GM23248 (cell line): ENCODE results near the gene MYO1D. TPM values are rescaled to one million over a fixed set of nuclear protein-coding genes. Genes with fewer than 3 reads are reported as not detected.

Experiments
- DNase-seq: peaks from one replicate; pipeline ENCODE4 v3.0.0-alpha.2; 2015
- H2AFZ ChIP-seq: fragments of 200-600 bp; sonication (generic); 2 replicates; pipeline ENCODE4 v1.6.1; 2016; ENCODE audit warnings: antibody characterized with exemption
- H3F3A ChIP-seq: fragments of 200-600 bp; sonication (generic); 2 replicates; pipeline ENCODE4 v1.6.1; 2016; ENCODE audit warnings: mild to moderate bottlenecking, antibody characterized with exemption, mixed run types; ENCODE audit not compliant: insufficient read depth
- H3K27ac ChIP-seq: fragments of 200-600 bp; sonication (generic); 2 replicates; pipeline ENCODE4 v1.5.1; 2016; ENCODE audit warnings: mild to moderate bottlenecking
- H3K27me3 ChIP-seq: fragments of 200-600 bp; sonication (generic); replicated peaks from 2 replicates; pipeline ENCODE4 v1.6.1; 2016; ENCODE audit warnings: mild to moderate bottlenecking; ENCODE audit not compliant: insufficient read depth
- H3K36me3 ChIP-seq: fragments of 200-600 bp; sonication (generic); 2 replicates; pipeline ENCODE4 v1.6.1; 2016; ENCODE audit warnings: low read depth, mild to moderate bottlenecking
- H3K4me1 ChIP-seq: fragments of 200-600 bp; sonication (generic); 2 replicates; pipeline ENCODE4 v1.6.1; 2016; ENCODE audit warnings: mild to moderate bottlenecking; ENCODE audit not compliant: insufficient read depth
- H3K4me2 ChIP-seq: fragments of 200-600 bp; sonication (generic); one replicate; pipeline ENCODE4 v1.6.1; 2016; ENCODE audit warnings: mild to moderate bottlenecking; ENCODE audit not compliant: unreplicated experiment
- H3K4me3 ChIP-seq: fragments of 200-600 bp; sonication (generic); 2 replicates; pipeline ENCODE4 v1.5.1; 2016; ENCODE audit warnings: mild to moderate bottlenecking
- H3K79me2 ChIP-seq: fragments of 200-600 bp; sonication (generic); 2 replicates; pipeline ENCODE4 v1.6.1; 2016; ENCODE audit warnings: mild to moderate bottlenecking; ENCODE audit not compliant: insufficient read depth
- H3K9ac ChIP-seq: fragments of 200-600 bp; sonication (generic); 2 replicates; pipeline ENCODE4 v1.6.1; 2016; ENCODE audit warnings: mild to moderate bottlenecking
- H3K9me2 ChIP-seq: fragments of 200-600 bp; sonication (generic); 2 replicates; pipeline ENCODE4 v1.6.1; 2016; ENCODE audit warnings: mixed run types, mild to moderate bottlenecking, moderate library complexity; ENCODE audit not compliant: insufficient read depth
- H3K9me3 ChIP-seq: fragments of 200-600 bp; sonication (generic); one replicate; pipeline ENCODE4 v1.6.1; 2017; ENCODE audit warnings: low read depth
- H4K20me1 ChIP-seq: fragments of 200-600 bp; sonication (generic); 2 replicates; pipeline ENCODE4 v1.6.0; 2016; ENCODE audit not compliant: insufficient read depth
- EZH2 ChIP-seq: fragments of 200-600 bp; sonication (generic); IDR thresholded peaks from 2 replicates; pipeline ENCODE4 v1.6.1; 2018; ENCODE audit warnings: antibody characterized with exemption, mild to moderate bottlenecking; ENCODE audit not compliant: insufficient read depth, poor library complexity, severe bottlenecking
- EZH2phosphoT487 ChIP-seq: fragments of 200-600 bp; sonication (generic); IDR thresholded peaks from 2 replicates; pipeline ENCODE4 v1.6.1; 2018; ENCODE audit warnings: antibody characterized with exemption, moderate library complexity, mild to moderate bottlenecking, low read depth; ENCODE audit not compliant: insufficient read depth
- WGBS, 2 experiments: methylation state at CpG; one replicate each; pipeline ENCODE4 v1.1.6; 2015 to 2017; ENCODE audit warnings: low lambda C conversion rate in 2 of 2, low coverage in 1 of 2; ENCODE audit errors: missing lambda C conversion rate in 2 of 2; 5-methylcytosine and 5-hydroxymethylcytosine counted together
- in situ Hi-C: fragments of 300-500 bp; cut with MboI; formaldehyde crosslinking; loops from 2 replicates; pipeline ENCODE4 v1.15.0; 2020
- polyA plus RNA-seq: library from polyadenylated mRNA; unstranded; fragments of >200 nt; fragmentation: Nextera tagmentation; extraction: Ambion mirVana; gene quantifications from 2 replicates; pipeline ENCODE4 v1.2.1, GENCODE V29; 2016
- total RNA-seq: library from RNA; depleted of rRNA; stranded (reverse); fragments of >200 nt; shearing (Covaris generic); gene quantifications from 2 replicates; pipeline ENCODE4 v1.2.3, GENCODE V29; 2014

The MYO1D gene
- total and polyA plus RNA-seq, 2 experiments from 2014 or later = 54.1 to 99.5 TPM

DNA sequence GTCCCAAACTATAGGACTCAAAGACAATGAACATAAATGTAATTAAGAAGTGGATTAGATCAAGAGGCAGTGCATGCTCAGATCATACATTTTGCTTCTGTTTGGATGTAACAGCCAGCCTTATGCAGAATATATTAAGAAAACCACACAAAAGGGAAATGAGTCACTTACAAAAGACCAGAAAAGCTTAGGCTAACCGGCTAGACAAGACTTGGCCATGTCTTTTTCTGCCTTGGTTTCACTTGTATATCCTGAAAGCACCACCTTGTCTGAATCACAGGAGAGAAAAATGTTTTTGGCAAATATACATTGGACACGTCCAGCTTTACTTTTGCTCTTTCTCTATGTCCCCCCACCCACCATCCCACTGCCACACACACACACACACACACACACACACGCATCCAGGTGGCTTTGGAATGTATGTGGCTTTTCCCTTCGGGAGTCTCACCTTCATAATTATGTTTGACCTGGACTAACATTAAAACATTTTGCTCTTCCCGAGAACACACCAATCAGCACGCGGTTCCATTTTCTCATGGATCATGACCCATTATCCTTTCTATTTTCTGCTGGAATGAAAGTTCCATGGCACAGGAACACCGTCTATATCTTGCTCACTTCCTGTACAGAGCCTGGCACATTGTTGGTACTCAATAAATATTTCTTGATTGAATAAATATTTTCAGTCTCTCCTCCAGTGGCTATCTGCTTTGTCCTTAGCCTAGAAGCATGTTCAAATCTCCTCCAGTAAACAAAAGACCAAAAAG, 325.6 kb downstream of the MYO1D start:
- Histone ChIP-seq H4K20me1 (no peaks in the 10 kb centered on the region), H2AFZ (no peak overlapping the region), H3K9me3 (no peaks in the 10 kb centered on the region), H3K36me3 (no peaks in the 10 kb centered on the region), H3K27ac (no peak overlapping the region), H3K9ac (no peak overlapping the region), H3K9me2 (no peaks in the 10 kb centered on the region), H3K79me2 (no peaks in the 10 kb centered on the region), H3K4me1 (peaks cover 9% of the 10 kb centered on the region; the same call in 1 of the 2 replicates), H3K4me2 (no peak overlapping the region), H3K27me3 (no peaks in the 10 kb centered on the region), H3K4me3 (no peak overlapping the region), H3F3A (peaks cover 7% of the 10 kb centered on the region; the same call in 1 of the 2 replicates)
- WGBS, 2 experiments = 78 to 80% methylated on average over 8 of the region's 8 CpGs
- TF ChIP-seq EZH2 (no peak), EZH2phosphoT487 (no peak)
- peak; percentile 68 for DNase-seq
- in situ Hi-C loops = no loop called here

GRCh38 chr17:32549559-32549958, 327.4 kb downstream of the MYO1D start:
- H3K4me1 ChIP-seq = peaks cover 9% of the 10 kb centered on the region; the same call in 1 of the 2 replicates
- H3K27ac ChIP-seq = no peak overlapping the region
- H3K9me3 ChIP-seq = no peaks in the 10 kb centered on the region
- no peak for DNase-seq
- H4K20me1 ChIP-seq = no peaks in the 10 kb centered on the region
- H3K4me2 ChIP-seq = no peak overlapping the region
- H3K9me2 ChIP-seq = no peaks in the 10 kb centered on the region
- no peak overlapping the region for H3K9ac ChIP-seq
- no peak overlapping the region for H2AFZ ChIP-seq
- H3K27me3 ChIP-seq = no peaks in the 10 kb centered on the region
- WGBS, 2 experiments = 82 to 85% methylated on average over 3 of the region's 3 CpGs
- TF ChIP-seq EZH2phosphoT487 (no peak), EZH2 (no peak)
- no peak overlapping the region for H3K4me3 ChIP-seq
- H3F3A ChIP-seq = peaks cover 7% of the 10 kb centered on the region; the same call in 1 of the 2 replicates
- in situ Hi-C loops = no loop called here
- H3K79me2 ChIP-seq = no peaks in the 10 kb centered on the region
- H3K36me3 ChIP-seq = no peaks in the 10 kb centered on the region

DNA sequence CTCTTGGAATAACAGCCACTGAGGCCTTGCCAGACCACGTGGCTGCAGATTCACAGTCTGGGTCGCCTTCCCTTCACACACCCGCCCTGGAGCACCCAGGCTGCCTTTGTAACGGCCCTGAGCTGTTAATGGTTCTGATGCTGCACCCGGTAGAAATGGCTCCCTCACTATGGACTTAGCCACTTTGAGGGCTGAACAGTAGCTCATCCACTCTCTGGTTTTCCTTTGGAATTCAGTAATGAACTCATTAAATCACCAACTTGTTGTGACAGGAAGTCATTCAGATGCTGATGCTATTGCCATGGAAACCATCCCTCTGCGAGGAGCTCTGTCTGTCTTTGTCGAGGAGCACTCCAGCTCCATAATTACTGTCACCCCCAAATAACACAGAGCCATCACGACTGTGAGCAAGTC, 330.9 kb downstream of the MYO1D start:
- DNase-seq = no peak
- Histone ChIP-seq H3K4me2 (no peak overlapping the region), H3K9me3 (no peaks in the 10 kb centered on the region), H2AFZ (no peak overlapping the region), H3K4me3 (no peak overlapping the region), H3K9ac (no peak overlapping the region), H3F3A (peaks cover 2% of the 10 kb centered on the region; the same call in 1 of the 2 replicates), H3K79me2 (no peaks in the 10 kb centered on the region), H3K27ac (no peak overlapping the region), H3K4me1 (peaks cover 3% of the 10 kb centered on the region; the same call in 1 of the 2 replicates), H3K9me2 (no peaks in the 10 kb centered on the region), H4K20me1 (no peaks in the 10 kb centered on the region), H3K27me3 (no peaks in the 10 kb centered on the region), H3K36me3 (no peaks in the 10 kb centered on the region; the same call in 1 of the 2 replicates)
- in situ Hi-C loops = no loop called here
- TF ChIP-seq EZH2 (no peak), EZH2phosphoT487 (no peak)
- WGBS, 2 experiments = 37 to 42% methylated on average over 8 of the region's 8 CpGs

DNA sequence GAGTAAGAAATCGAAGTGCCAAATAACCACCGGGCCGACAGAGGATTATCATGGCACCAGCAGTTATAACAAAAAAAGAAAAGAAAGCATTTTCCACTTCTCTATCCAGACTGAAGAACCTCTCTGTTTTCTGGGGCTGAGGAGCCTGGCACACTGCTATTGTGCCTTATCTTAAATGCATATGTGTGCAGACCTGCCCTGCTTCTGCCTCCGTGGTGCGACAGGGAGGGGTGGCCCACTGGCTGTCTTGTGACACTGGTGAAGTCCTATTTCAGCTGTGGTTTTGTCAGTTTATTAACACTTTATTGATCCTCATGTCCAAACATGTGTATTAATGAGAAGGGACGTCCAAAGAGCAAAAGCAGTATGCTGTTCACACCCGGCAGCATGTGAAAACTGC, 334.7 kb downstream of the MYO1D start:
- WGBS, 2 experiments = 84 to 94% methylated on average over 7 of the region's 7 CpGs
- no peak overlapping the region for H3K27ac ChIP-seq

More for the DNA sequence above, 334.7 kb downstream of the MYO1D start:
- H3K4me1 ChIP-seq = no peaks in the 10 kb centered on the region
- no peaks in the 10 kb centered on the region; the same call in 1 of the 2 replicates for H3K36me3 ChIP-seq
- no peaks in the 10 kb centered on the region for H3K9me2 ChIP-seq
- no peaks in the 10 kb centered on the region for H3K27me3 ChIP-seq
- no peak overlapping the region for H3K9ac ChIP-seq
- H3K4me2 ChIP-seq = no peak overlapping the region
- TF ChIP-seq EZH2phosphoT487 (no peak), EZH2 (no peak)
- no peaks in the 10 kb centered on the region for H4K20me1 ChIP-seq
- H3K9me3 ChIP-seq = no peaks in the 10 kb centered on the region
- no peak overlapping the region for H3K4me3 ChIP-seq
- in situ Hi-C loops = no loop called here
- DNase-seq = no peak
- H2AFZ ChIP-seq = no peak overlapping the region
- no peaks in the 10 kb centered on the region; the same call in 1 of the 2 replicates for H3F3A ChIP-seq
- no peaks in the 10 kb centered on the region for H3K79me2 ChIP-seq
